ENCODE measurements around the gene ADGRG1. TPM values are rescaled to one million over a fixed set of nuclear protein-coding genes. Genes with fewer than 3 reads are reported as not detected.
A peak's percentile ranks its signal among the peaks of the same experiment; 100 is the strongest.

The ADGRG1 gene
- total RNA-seq, 1 donor from 2014 or later, result 4.8 TPM

- Mint-ChIP-seq H3K4me3 (ENCODE audit: unreplicated experiment) (peak overlapping the region; percentile 67), H3K27ac (ENCODE audit: unreplicated experiment) (peak overlapping the region; percentile 98), H3K27me3 (ENCODE audit: unreplicated experiment) (no peaks in the 10 kb centered on the region), H3K36me3 (ENCODE audit: unreplicated experiment) (no peaks in the 10 kb centered on the region), H3K9me3 (ENCODE audit: unreplicated experiment) (no peaks in the 10 kb centered on the region), H3K4me1 (ENCODE audit: unreplicated experiment) (peaks cover 43% of the 10 kb centered on the region)
- TF ChIP-seq CTCF (IDR thresholded peaks at IDR 0.05), result no peak
- DNase-seq (ENCODE audit: extremely low spot score, unreplicated experiment), result no peak
Measured at GRCh38 chr16:57628783-57629293, 408 bp downstream of the ADGRG1 start.

- Mint-ChIP-seq H3K27ac (ENCODE audit: unreplicated experiment) (peak overlapping the region; percentile 98), H3K4me1 (ENCODE audit: unreplicated experiment) (peaks cover 45% of the 10 kb centered on the region), H3K27me3 (ENCODE audit: unreplicated experiment) (no peaks in the 10 kb centered on the region), H3K9me3 (ENCODE audit: unreplicated experiment) (no peaks in the 10 kb centered on the region), H3K4me3 (ENCODE audit: unreplicated experiment) (no peak overlapping the region), H3K36me3 (ENCODE audit: unreplicated experiment) (no peaks in the 10 kb centered on the region)
- no peak for TF ChIP-seq CTCF (IDR thresholded peaks at IDR 0.05)
- no peak for DNase-seq (ENCODE audit: extremely low spot score, unreplicated experiment)
Measured at GRCh38 chr16:57629516-57630406, 1.3 kb downstream of the ADGRG1 start.

GRCh38 chr16:57630407-57630797 is 2.0 kb downstream of the ADGRG1 start:
- Mint-ChIP-seq H3K4me3 (ENCODE audit: unreplicated experiment) (no peak overlapping the region), H3K36me3 (ENCODE audit: unreplicated experiment) (no peaks in the 10 kb centered on the region), H3K9me3 (ENCODE audit: unreplicated experiment) (no peaks in the 10 kb centered on the region), H3K4me1 (ENCODE audit: unreplicated experiment) (peaks cover 40% of the 10 kb centered on the region), H3K27ac (ENCODE audit: unreplicated experiment) (no peak overlapping the region), H3K27me3 (ENCODE audit: unreplicated experiment) (no peaks in the 10 kb centered on the region)
- no peak for DNase-seq (ENCODE audit: extremely low spot score, unreplicated experiment)
- no peak for TF ChIP-seq CTCF (IDR thresholded peaks at IDR 0.05)

GRCh38 chr16:57630931-57631845 is 2.8 kb downstream of the ADGRG1 start:
- Mint-ChIP-seq H3K9me3 (ENCODE audit: unreplicated experiment) (no peaks in the 10 kb centered on the region), H3K27me3 (ENCODE audit: unreplicated experiment) (no peaks in the 10 kb centered on the region), H3K27ac (ENCODE audit: unreplicated experiment) (no peak overlapping the region), H3K4me3 (ENCODE audit: unreplicated experiment) (no peak overlapping the region), H3K4me1 (ENCODE audit: unreplicated experiment) (peaks cover 40% of the 10 kb centered on the region), H3K36me3 (ENCODE audit: unreplicated experiment) (no peaks in the 10 kb centered on the region)
- TF ChIP-seq CTCF (IDR thresholded peaks at IDR 0.05), result no peak
- DNase-seq (ENCODE audit: extremely low spot score, unreplicated experiment), result no peak

All from osteocyte (in vitro differentiated cells).